Fibroblast of villous mesenchyme (primary cell): Measurements from ENCODE around the gene XKR7. TPM values are rescaled to one million over a fixed set of nuclear protein-coding genes. Genes with fewer than 3 reads are reported as not detected.
"Not testable (repeated sequence)": the region's sequence is repeated elsewhere in the genome, so short reads cannot be mapped to it uniquely, and the experiment has no call there.

Experiments
- DNase-seq: peaks from one replicate; pipeline ENCODE4 v3.0.0-alpha.2; 2010; ENCODE audit warnings: low read depth
- H3K4me3 ChIP-seq: 2 replicates; pipeline ENCODE4 v1.5.1; 2011; ENCODE audit warnings: low read depth, mild to moderate bottlenecking, low read length
- CTCF ChIP-seq: IDR thresholded peaks from 2 replicates; pipeline ENCODE4 v1.5.1; 2012; ENCODE audit warnings: low read depth, mild to moderate bottlenecking, low read length; ENCODE audit not compliant: insufficient read depth
- total RNA-seq: library from RNA; depleted of rRNA; stranded (reverse); fragments of >200 nt; gene quantifications from 2 replicates; pipeline ENCODE4 v1.2.3, GENCODE V29; 2012

XKR7 gene
- total RNA-seq, 1 donor = not detected

GRCh38 chr20:32029561-32029960, 61.6 kb downstream of the XKR7 start:
- no peak for DNase-seq
- TF ChIP-seq CTCF = no peak
- H3K4me3 ChIP-seq = no peak overlapping the region

- DNase-seq = peak; percentile 80
- peak; percentile 92 for TF ChIP-seq CTCF
- H3K4me3 ChIP-seq = peak overlapping the region; percentile 18
These were observed 63.3 kb downstream of the XKR7 start for GRCh38 chr20:32031007-32031958.

- no peak for TF ChIP-seq CTCF
- DNase-seq = no peak
- H3K4me3 ChIP-seq = no peak overlapping the region
These were observed 65.4 kb downstream of the XKR7 start for GRCh38 chr20:32033316-32033715.

- not testable (repeated sequence) for H3K4me3 ChIP-seq, DNase-seq
These were observed 65.8 kb downstream of the XKR7 start for GRCh38 chr20:32033721-32034120.

GRCh38 chr20:32034581-32035425, 66.9 kb downstream of the XKR7 start:
- H3K4me3 ChIP-seq = no peak overlapping the region
- no peak for DNase-seq
- TF ChIP-seq CTCF = peak; percentile 15

- DNase-seq = no peak
- H3K4me3 ChIP-seq = no peak overlapping the region
- TF ChIP-seq CTCF = no peak
These were observed 67.5 kb downstream of the XKR7 start for GRCh38 chr20:32035426-32035779.

GRCh38 chr20:32036252-32036651, 68.3 kb downstream of the XKR7 start:
- TF ChIP-seq CTCF = no peak
- no peak overlapping the region for H3K4me3 ChIP-seq
- no peak for DNase-seq
